HEK293 (cell line): ENCODE results near the gene C1orf35.

Source experiments
- EGR2 ChIP-seq: fragments of 450-650 bp; formaldehyde crosslinking; IDR thresholded peaks from 2 replicates; pipeline ENCODE4 v1.5.1; 2016; ENCODE audit warnings: low read depth, missing biosample characterization, missing genetic modification characterization
- KLF1 ChIP-seq: fragments of 450-650 bp; formaldehyde crosslinking; IDR thresholded peaks from 2 replicates; pipeline ENCODE4 v1.5.1; 2016; ENCODE audit warnings: missing biosample characterization, missing genetic modification characterization
- KLF10 ChIP-seq: fragments of 450-650 bp; IDR thresholded peaks from 2 replicates; pipeline ENCODE4 v1.5.1; 2018; ENCODE audit warnings: missing biosample characterization, mild to moderate bottlenecking, missing genetic modification characterization
- PBX3 ChIP-seq: sonication (generic); formaldehyde crosslinking; IDR thresholded peaks from 2 replicates; pipeline ENCODE4 v1.8.1; 2022; ENCODE audit warnings: mild to moderate bottlenecking, moderate library complexity, missing genetic modification reagents
- PRDM6 ChIP-seq: fragments of 450-650 bp; formaldehyde crosslinking; IDR thresholded peaks from 2 replicates; pipeline ENCODE4 v1.5.1; 2017; ENCODE audit warnings: missing biosample characterization, missing genetic modification characterization
- WT1 ChIP-seq: fragments of 450-650 bp; formaldehyde crosslinking; IDR thresholded peaks from 2 replicates; pipeline ENCODE4 v1.5.1; 2016; ENCODE audit warnings: missing biosample characterization, missing genetic modification characterization
- ZIC2 ChIP-seq: fragments of 450-650 bp; formaldehyde crosslinking; IDR thresholded peaks from 2 replicates; pipeline ENCODE4 v1.5.1; 2016; ENCODE audit warnings: missing biosample characterization, missing genetic modification characterization
- ZNF132 ChIP-seq: fragments of 450-650 bp; formaldehyde crosslinking; IDR thresholded peaks from 2 replicates; pipeline ENCODE4 v1.5.1; 2017; ENCODE audit warnings: missing biosample characterization, missing genetic modification characterization, borderline replicate concordance
- ZNF146 ChIP-seq: fragments of 450-650 bp; formaldehyde crosslinking; IDR thresholded peaks from 2 replicates; pipeline ENCODE4 v1.5.1; 2016; ENCODE audit warnings: missing biosample characterization, missing genetic modification characterization
- ZNF155 ChIP-seq: fragments of 450-650 bp; formaldehyde crosslinking; IDR thresholded peaks from 2 replicates; pipeline ENCODE4 v1.5.1; 2016; ENCODE audit warnings: missing biosample characterization, missing genetic modification characterization
- ZNF202 ChIP-seq: fragments of 450-650 bp; formaldehyde crosslinking; IDR thresholded peaks from 2 replicates; pipeline ENCODE4 v1.5.1; 2016; ENCODE audit warnings: missing biosample characterization, missing genetic modification characterization, borderline replicate concordance
- ZNF24 ChIP-seq: fragments of 450-650 bp; formaldehyde crosslinking; IDR thresholded peaks from 2 replicates; pipeline ENCODE4 v1.5.1; 2016; ENCODE audit warnings: missing biosample characterization, missing genetic modification characterization
- ZNF302 ChIP-seq: fragments of 450-650 bp; formaldehyde crosslinking; IDR thresholded peaks from 2 replicates; pipeline ENCODE4 v1.5.1; 2016; ENCODE audit warnings: missing biosample characterization, missing genetic modification characterization, low read depth
- ZNF423 ChIP-seq: fragments of 450-650 bp; formaldehyde crosslinking; IDR thresholded peaks from 2 replicates; pipeline ENCODE4 v1.5.1; 2016; ENCODE audit warnings: missing biosample characterization, missing genetic modification characterization
- ZNF426 ChIP-seq: fragments of 450-650 bp; formaldehyde crosslinking; IDR thresholded peaks from 2 replicates; pipeline ENCODE4 v1.5.1; 2017; ENCODE audit warnings: missing biosample characterization, missing genetic modification characterization, mild to moderate bottlenecking, inconsistent platforms, moderate library complexity
- ZNF549 ChIP-seq: fragments of 450-650 bp; IDR thresholded peaks from 2 replicates; pipeline ENCODE4 v1.5.1; 2018; ENCODE audit warnings: missing biosample characterization, missing genetic modification characterization, mild to moderate bottlenecking, inconsistent platforms, moderate library complexity
- ZNF596 ChIP-seq: fragments of 450-650 bp; IDR thresholded peaks from 2 replicates; pipeline ENCODE4 v1.5.0; 2018; ENCODE audit warnings: missing biosample characterization, mild to moderate bottlenecking, missing genetic modification characterization, moderate library complexity
- ZNF670 ChIP-seq: fragments of 450-650 bp; formaldehyde crosslinking; IDR thresholded peaks from 2 replicates; pipeline ENCODE4 v1.5.1; 2016; ENCODE audit warnings: missing biosample characterization, missing genetic modification characterization, low read depth
- ZNF704 ChIP-seq: fragments of 450-650 bp; formaldehyde crosslinking; IDR thresholded peaks from 2 replicates; pipeline ENCODE4 v1.5.1; 2016; ENCODE audit warnings: missing biosample characterization, missing genetic modification characterization
- TF ChIP-seq, protein P1 (sequence below): fragments of 450-650 bp; formaldehyde crosslinking; IDR thresholded peaks from 2 replicates; pipeline ENCODE4 v1.5.1; 2017; ENCODE audit warnings: missing biosample characterization, missing genetic modification characterization
- TF ChIP-seq, protein P2 (sequence below): fragments of 450-650 bp; formaldehyde crosslinking; IDR thresholded peaks from 2 replicates; pipeline ENCODE4 v1.5.1; 2016; ENCODE audit warnings: missing biosample characterization, missing genetic modification characterization, borderline replicate concordance
- TF ChIP-seq, protein P3 (sequence below): fragments of 450-650 bp; formaldehyde crosslinking; IDR thresholded peaks from 2 replicates; pipeline ENCODE4 v1.5.1; 2016; ENCODE audit warnings: missing biosample characterization, missing genetic modification characterization

The C1orf35 gene

DNA sequence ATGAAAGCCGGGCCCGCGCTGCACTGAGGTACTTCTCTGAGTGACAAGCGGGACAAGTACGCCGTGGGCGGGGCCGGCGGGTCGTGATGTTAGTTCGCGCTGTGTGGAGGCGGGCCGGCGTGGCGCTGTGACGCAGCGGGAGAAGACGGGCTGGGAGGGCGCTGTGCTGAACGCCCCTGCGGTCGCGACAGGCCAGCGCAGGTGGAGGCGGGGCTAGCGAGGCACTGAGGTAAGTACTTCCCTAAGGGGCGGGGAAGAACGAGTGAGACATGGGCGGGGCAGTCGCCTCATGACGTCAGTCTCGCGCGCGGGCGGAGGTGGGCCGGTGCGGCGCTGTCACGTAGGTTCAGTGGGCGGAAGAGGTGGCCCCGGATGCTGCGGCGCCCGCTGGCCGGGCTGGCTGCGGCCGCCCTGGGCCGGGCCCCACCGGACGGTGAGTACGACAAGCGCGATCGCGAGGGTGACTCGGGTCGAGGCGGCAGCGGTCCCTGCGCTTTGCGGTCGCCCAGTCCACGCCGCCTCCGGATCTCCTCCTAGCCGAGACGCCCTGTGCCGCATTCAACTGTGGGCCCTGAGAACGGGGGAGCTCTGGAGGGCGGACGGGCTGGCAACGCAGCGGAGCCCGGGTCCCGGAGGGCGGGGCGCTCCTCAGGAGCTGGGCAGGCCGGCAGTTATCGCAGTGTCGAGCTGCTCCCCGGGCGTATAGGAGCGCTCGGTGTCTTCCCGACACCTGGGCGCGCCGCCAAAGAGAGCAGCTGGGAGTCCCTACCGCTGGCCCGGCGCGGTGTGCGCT, 37.0 kb upstream of the C1orf35 start, which contains the start of gene GUK1 (continued):
- TF ChIP-seq PRDM6 (tag by site-specific recombination), result no peak
- no peak for TF ChIP-seq ZNF549 (tag by site-specific recombination)
- no peak for TF ChIP-seq ZNF596 (tag by site-specific recombination)
- TF ChIP-seq ZNF426 (tag by site-specific recombination), result no peak
- TF ChIP-seq ZIC2 (tag by site-specific recombination), result peak; percentile 100
- TF ChIP-seq, protein P1, sequence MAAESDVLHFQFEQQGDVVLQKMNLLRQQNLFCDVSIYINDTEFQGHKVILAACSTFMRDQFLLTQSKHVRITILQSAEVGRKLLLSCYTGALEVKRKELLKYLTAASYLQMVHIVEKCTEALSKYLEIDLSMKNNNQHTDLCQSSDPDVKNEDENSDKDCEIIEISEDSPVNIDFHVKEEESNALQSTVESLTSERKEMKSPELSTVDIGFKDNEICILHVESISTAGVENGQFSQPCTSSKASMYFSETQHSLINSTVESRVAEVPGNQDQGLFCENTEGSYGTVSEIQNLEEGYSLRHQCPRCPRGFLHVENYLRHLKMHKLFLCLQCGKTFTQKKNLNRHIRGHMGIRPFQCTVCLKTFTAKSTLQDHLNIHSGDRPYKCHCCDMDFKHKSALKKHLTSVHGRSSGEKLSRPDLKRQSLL (tag by site-specific recombination), result no peak; the same call in 1 of the 2 replicates
- no peak for TF ChIP-seq ZNF302 (tag by site-specific recombination)
- TF ChIP-seq ZNF24 (tag by site-specific recombination), result peak; percentile 18
- peak; percentile 98 for TF ChIP-seq KLF10 (tag by site-specific recombination)
- TF ChIP-seq, protein P2, sequence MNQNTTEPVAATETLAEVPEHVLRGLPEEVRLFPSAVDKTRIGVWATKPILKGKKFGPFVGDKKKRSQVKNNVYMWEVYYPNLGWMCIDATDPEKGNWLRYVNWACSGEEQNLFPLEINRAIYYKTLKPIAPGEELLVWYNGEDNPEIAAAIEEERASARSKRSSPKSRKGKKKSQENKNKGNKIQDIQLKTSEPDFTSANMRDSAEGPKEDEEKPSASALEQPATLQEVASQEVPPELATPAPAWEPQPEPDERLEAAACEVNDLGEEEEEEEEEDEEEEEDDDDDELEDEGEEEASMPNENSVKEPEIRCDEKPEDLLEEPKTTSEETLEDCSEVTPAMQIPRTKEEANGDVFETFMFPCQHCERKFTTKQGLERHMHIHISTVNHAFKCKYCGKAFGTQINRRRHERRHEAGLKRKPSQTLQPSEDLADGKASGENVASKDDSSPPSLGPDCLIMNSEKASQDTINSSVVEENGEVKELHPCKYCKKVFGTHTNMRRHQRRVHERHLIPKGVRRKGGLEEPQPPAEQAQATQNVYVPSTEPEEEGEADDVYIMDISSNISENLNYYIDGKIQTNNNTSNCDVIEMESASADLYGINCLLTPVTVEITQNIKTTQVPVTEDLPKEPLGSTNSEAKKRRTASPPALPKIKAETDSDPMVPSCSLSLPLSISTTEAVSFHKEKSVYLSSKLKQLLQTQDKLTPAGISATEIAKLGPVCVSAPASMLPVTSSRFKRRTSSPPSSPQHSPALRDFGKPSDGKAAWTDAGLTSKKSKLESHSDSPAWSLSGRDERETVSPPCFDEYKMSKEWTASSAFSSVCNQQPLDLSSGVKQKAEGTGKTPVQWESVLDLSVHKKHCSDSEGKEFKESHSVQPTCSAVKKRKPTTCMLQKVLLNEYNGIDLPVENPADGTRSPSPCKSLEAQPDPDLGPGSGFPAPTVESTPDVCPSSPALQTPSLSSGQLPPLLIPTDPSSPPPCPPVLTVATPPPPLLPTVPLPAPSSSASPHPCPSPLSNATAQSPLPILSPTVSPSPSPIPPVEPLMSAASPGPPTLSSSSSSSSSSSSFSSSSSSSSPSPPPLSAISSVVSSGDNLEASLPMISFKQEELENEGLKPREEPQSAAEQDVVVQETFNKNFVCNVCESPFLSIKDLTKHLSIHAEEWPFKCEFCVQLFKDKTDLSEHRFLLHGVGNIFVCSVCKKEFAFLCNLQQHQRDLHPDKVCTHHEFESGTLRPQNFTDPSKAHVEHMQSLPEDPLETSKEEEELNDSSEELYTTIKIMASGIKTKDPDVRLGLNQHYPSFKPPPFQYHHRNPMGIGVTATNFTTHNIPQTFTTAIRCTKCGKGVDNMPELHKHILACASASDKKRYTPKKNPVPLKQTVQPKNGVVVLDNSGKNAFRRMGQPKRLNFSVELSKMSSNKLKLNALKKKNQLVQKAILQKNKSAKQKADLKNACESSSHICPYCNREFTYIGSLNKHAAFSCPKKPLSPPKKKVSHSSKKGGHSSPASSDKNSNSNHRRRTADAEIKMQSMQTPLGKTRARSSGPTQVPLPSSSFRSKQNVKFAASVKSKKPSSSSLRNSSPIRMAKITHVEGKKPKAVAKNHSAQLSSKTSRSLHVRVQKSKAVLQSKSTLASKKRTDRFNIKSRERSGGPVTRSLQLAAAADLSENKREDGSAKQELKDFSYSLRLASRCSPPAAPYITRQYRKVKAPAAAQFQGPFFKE (tag by site-specific recombination), result no peak
- peak; percentile 98 for TF ChIP-seq KLF1 (tag by site-specific recombination)
- TF ChIP-seq, protein P3, sequence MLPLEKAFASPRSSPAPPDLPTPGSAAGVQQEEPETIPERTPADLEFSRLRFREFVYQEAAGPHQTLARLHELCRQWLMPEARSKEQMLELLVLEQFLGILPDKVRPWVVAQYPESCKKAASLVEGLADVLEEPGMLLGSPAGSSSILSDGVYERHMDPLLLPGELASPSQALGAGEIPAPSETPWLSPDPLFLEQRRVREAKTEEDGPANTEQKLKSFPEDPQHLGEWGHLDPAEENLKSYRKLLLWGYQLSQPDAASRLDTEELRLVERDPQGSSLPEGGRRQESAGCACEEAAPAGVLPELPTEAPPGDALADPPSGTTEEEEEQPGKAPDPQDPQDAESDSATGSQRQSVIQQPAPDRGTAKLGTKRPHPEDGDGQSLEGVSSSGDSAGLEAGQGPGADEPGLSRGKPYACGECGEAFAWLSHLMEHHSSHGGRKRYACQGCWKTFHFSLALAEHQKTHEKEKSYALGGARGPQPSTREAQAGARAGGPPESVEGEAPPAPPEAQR (tag by site-specific recombination), result peak; percentile 49; the same call in 1 of the 2 replicates
- no peak for TF ChIP-seq ZNF155 (tag by site-specific recombination)
- TF ChIP-seq ZNF704 (tag by site-specific recombination), result 0 out of 2 replicates have a peak, but pooled peaks have one; percentile 60
- TF ChIP-seq ZNF146 (tag by site-specific recombination), result peak; percentile 27; the same call in 1 of the 2 replicates
- no peak for TF ChIP-seq ZNF132 (tag by site-specific recombination)
- TF ChIP-seq ZNF670 (tag by site-specific recombination), result no peak
- TF ChIP-seq ZNF423 (tag by site-specific recombination), result peak; percentile 78; the same call in 1 of the 2 replicates
- TF ChIP-seq WT1 (tag by site-specific recombination), result peak; percentile 90
- TF ChIP-seq EGR2 (tag by site-specific recombination), result peak; percentile 99
- no peak for TF ChIP-seq ZNF202 (tag by site-specific recombination)
- TF ChIP-seq PBX3, result no peak
